Sigmoid colon (tissue), 7 donors: ENCODE results near the gene DACT2. TPM values are rescaled to one million over a fixed set of nuclear protein-coding genes. Genes with fewer than 3 reads are reported as not detected.

ENCODE experiments used
- DNase-seq: peaks from one replicate; pipeline ENCODE4 v3.0.0-alpha.2; 2019
- H3K27ac ChIP-seq, 4 donors: fragments of 200-600 bp; sonication (generic); one replicate each; pipeline ENCODE4 v1.5.1; 2016 to 2019; ENCODE audit warnings: mild to moderate bottlenecking in 1 of 4
- H3K27me3 ChIP-seq, 3 donors: fragments of 200-600 bp; sonication (generic); one replicate each; pipeline ENCODE4 v1.5.1; 2019; ENCODE audit warnings: mild to moderate bottlenecking in 1 of 3
- H3K36me3 ChIP-seq, 4 donors: fragments of 200-600 bp; sonication (generic); one replicate each; pipeline ENCODE4 v1.5.1; 2016 to 2019
- H3K4me1 ChIP-seq, 4 donors: fragments of 200-600 bp; sonication (generic); one replicate each; pipeline ENCODE4 v1.5.1; 2017 to 2019
- H3K4me3 ChIP-seq, 4 donors: fragments of 200-600 bp; sonication (generic); one replicate each; pipeline ENCODE4 v1.5.1; 2017 to 2019; ENCODE audit warnings: mild to moderate bottlenecking in 2 of 4, moderate library complexity in 1 of 4
- H3K9me3 ChIP-seq, 4 donors: fragments of 200-600 bp in 3 of 4; sonication (generic) in 3 of 4; one replicate each; pipeline versions ENCODE4 v1.5.1 to v1.6.1; 2013 to 2019
- CTCF ChIP-seq, 4 experiments: fragments of 450-650 bp in 3 of 4; fragments of 200-600 bp in 1 of 4; IDR thresholded peaks; one replicate each; pipeline ENCODE4 v1.5.1; 2016 to 2019; ENCODE audit warnings: antibody characterized with exemption in 4 of 4, mild to moderate bottlenecking in 3 of 4, moderate library complexity in 2 of 4
- EP300 ChIP-seq, 4 donors: sonication (generic); formaldehyde crosslinking; IDR thresholded peaks; one replicate each; pipeline ENCODE4 v1.6.1; 2017; ENCODE audit warnings: antibody characterized with exemption in 4 of 4
- POLR2A ChIP-seq, 2 donors: fragments of 450-650 bp; IDR thresholded peaks; one replicate each; pipeline ENCODE4 v1.6.1; 2016; ENCODE audit warnings: antibody characterized with exemption in 2 of 2, mild to moderate bottlenecking in 2 of 2, moderate library complexity in 2 of 2
- POLR2AphosphoS5 ChIP-seq, 4 donors: sonication (generic); formaldehyde crosslinking; IDR thresholded peaks; one replicate each; pipeline ENCODE4 v1.6.1; 2017; ENCODE audit warnings: antibody characterized with exemption in 4 of 4
- WGBS, 2 donors: extraction: QIAGEN DNeasy Blood & Tissue Kit; methylation state at CpG; one replicate each; pipeline ENCODE4 v1.1.7; 2013; 5-methylcytosine and 5-hydroxymethylcytosine counted together
- intact Hi-C: fragments of 100-400 bp; cut with DNase I; formaldehyde crosslinking; loops from one replicate; pipeline ENCODE4 v1.15.1; 2023
- polyA plus RNA-seq, 3 donors: library from polyadenylated mRNA; stranded (reverse); fragments of 200-250 nt; gene quantifications; one replicate each; pipeline ENCODE4 v1.2.3, GENCODE V29; 2013
- total RNA-seq, 4 donors: library from RNA; depleted of rRNA; stranded (reverse); fragments of >200 nt; gene quantifications; one replicate each; pipeline ENCODE4 v1.1.0, GENCODE V29; 2016
- donor health status: healthy with polysubstance abuse.
- donor health status: Bipolar disorder and iron deficiency.
- donor health status: healthy.

The DACT2 gene
- total and polyA plus RNA-seq, 7 donors, result 0.16 to 1.1 (median 0.60) TPM

GRCh38 chr6:168353041-168353440 lies 33.5 kb upstream of the DACT2 start:
- intact Hi-C loops, result no loop called here

GRCh38 chr6:168352096-168352495 lies 32.5 kb upstream of the DACT2 start:
- Histone ChIP-seq H3K27me3 (no peaks in the 10 kb centered on the region), H3K4me3 (no peak overlapping the region), H3K27ac (no peak overlapping the region), H3K9me3 (no peaks in the 10 kb centered on the region), H3K4me1 (peaks cover 0 to 8% (median 5%) of the 10 kb centered on the region in 4 donors), H3K36me3 (no peaks in the 10 kb centered on the region)
- no peak for DNase-seq
- no peak for TF ChIP-seq CTCF (IDR thresholded peaks at IDR 0.05)
- TF ChIP-seq POLR2A (IDR thresholded peaks at IDR 0.05), result no peak
- TF ChIP-seq EP300 (IDR thresholded peaks at IDR 0.05), result no peak
- no peak for TF ChIP-seq POLR2AphosphoS5 (IDR thresholded peaks at IDR 0.05)
- WGBS, 2 donors, result 84 to 93% methylated on average over 5 of the region's 5 CpGs
- intact Hi-C loops, result no loop called here

More at GRCh38 chr6:168353041-168353440, 33.5 kb upstream of the DACT2 start:
- Histone ChIP-seq H3K36me3 (no peaks in the 10 kb centered on the region), H3K4me3 (no peak overlapping the region), H3K4me1 (peaks cover 0 to 8% (median 5%) of the 10 kb centered on the region in 4 donors), H3K9me3 (no peaks in the 10 kb centered on the region), H3K27me3 (no peaks in the 10 kb centered on the region), H3K27ac (no peak overlapping the region)
- DNase-seq, result no peak
- 86 to 90% methylated on average over 9 of the region's 9 CpGs for WGBS, 2 donors
- TF ChIP-seq POLR2A (IDR thresholded peaks at IDR 0.05), result no peak
- no peak for TF ChIP-seq CTCF (IDR thresholded peaks at IDR 0.05)

DNA sequence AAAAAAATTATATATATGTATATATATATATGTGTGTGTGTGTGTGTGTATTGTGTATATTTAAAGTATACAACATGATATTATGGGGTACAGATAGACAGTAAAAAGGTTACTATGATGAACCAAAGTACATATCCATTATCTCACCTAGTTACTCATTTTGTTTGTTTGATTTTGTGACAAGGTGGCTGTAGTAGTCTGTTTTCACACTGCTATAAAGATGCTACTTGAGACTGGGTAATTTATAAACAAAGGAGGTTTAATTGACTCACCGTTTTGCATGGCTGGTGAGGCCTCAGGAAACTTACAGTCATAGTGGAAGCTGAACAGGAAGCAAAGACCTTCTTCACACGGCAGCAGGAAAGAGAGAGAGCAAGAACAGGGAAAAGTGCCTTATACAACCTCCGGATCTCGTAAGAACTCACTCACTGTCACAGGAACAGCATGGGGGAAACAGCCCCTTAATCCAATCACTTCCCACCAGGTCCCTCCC lies 30.2 kb upstream of the DACT2 start:
- no peaks in the 10 kb centered on the region for H3K4me1 ChIP-seq
- no peak for DNase-seq
- intact Hi-C loops, result no loop called here
- no peaks in the 10 kb centered on the region for H3K36me3 ChIP-seq
- H3K27ac ChIP-seq, result no peak overlapping the region
- 67 to 73% methylated on average over 4 of the region's 4 CpGs for WGBS, 2 donors
- H3K9me3 ChIP-seq, result no peaks in the 10 kb centered on the region
- TF ChIP-seq POLR2A (IDR thresholded peaks at IDR 0.05) (no peak), POLR2AphosphoS5 (IDR thresholded peaks at IDR 0.05) (no peak), EP300 (IDR thresholded peaks at IDR 0.05) (no peak), CTCF (IDR thresholded peaks at IDR 0.05) (no peak)
- no peak overlapping the region for H3K4me3 ChIP-seq
- peaks cover 0 to 7% (median 0%) of the 10 kb centered on the region in 3 donors for H3K27me3 ChIP-seq

DNA sequence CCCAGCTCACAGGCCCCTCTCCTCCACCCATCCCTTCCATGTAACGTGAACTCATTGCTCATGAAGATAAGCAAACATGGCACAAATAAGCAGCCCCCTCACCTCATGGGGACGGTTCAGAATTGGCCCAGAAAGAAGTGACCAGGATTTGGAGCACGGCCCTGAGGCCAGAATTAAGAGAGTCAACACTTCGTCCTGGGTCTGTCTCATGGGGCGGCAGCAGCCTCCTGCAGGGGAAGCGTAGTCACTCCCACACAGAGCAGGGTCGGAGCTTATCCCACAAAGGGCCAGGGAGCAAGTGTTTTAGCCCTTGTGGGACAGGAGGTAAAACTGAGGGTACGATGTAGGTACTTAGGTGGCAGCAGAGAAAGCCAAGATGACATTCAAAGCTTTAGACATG lies 28.6 kb upstream of the DACT2 start:
- Histone ChIP-seq H3K36me3 (no peaks in the 10 kb centered on the region), H3K4me3 (no peak overlapping the region), H3K27ac (no peak overlapping the region), H3K9me3 (no peaks in the 10 kb centered on the region), H3K27me3 (peaks cover 0 to 8% (median 0%) of the 10 kb centered on the region in 3 donors), H3K4me1 (no peaks in the 10 kb centered on the region)
- WGBS, 2 donors, result 82 to 87% methylated on average over 8 of the region's 8 CpGs
- no peak for DNase-seq
- intact Hi-C loops, result no loop called here
- TF ChIP-seq POLR2A (IDR thresholded peaks at IDR 0.05), result no peak
- TF ChIP-seq CTCF (IDR thresholded peaks at IDR 0.05), result no peak
- no peak for TF ChIP-seq POLR2AphosphoS5 (IDR thresholded peaks at IDR 0.05)
- TF ChIP-seq EP300 (IDR thresholded peaks at IDR 0.05), result no peak

DNA sequence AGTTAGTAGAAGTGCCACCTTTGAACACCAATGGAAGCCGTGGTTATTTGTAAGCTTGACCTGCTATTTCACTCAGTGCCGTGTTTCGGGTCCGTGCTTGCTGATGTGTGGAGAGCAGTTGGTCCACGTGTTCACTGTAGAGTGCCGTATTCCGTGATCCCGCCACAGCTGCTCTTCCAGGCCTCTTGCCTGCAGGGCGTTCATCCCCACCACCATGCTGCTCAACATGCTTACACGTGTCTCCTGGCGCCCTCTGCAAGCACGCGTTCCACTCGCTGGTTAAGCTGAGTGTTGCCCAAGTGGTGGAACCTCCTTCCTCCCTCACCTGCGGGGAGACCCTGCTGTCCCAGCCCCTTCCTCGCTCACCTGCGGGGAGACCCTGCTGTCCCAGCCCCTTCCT lies 28.0 kb upstream of the DACT2 start:
- WGBS, 2 donors, result 93 to 94% methylated on average over 17 of the region's 17 CpGs
- H3K4me3 ChIP-seq, result no peak overlapping the region
- intact Hi-C loops, result no loop called here
- no peak overlapping the region for H3K27ac ChIP-seq
- no peaks in the 10 kb centered on the region for H3K36me3 ChIP-seq
- no peaks in the 10 kb centered on the region for H3K4me1 ChIP-seq
- H3K9me3 ChIP-seq, result no peaks in the 10 kb centered on the region
- H3K27me3 ChIP-seq, result peaks cover 0 to 8% (median 0%) of the 10 kb centered on the region in 3 donors
- DNase-seq, result no peak
- TF ChIP-seq EP300 (IDR thresholded peaks at IDR 0.05) (no peak), POLR2A (IDR thresholded peaks at IDR 0.05) (no peak), POLR2AphosphoS5 (IDR thresholded peaks at IDR 0.05) (no peak), CTCF (IDR thresholded peaks at IDR 0.05) (no peak)
